B cell (primary cell): Measurements from ENCODE around the gene ATP23. TPM values are rescaled to one million over a fixed set of nuclear protein-coding genes. Genes with fewer than 3 reads are reported as not detected.

ENCODE experiments used
- ATAC-seq: fragments of 200-7000 bp; cut with Tn5 transposase; one replicate; pipeline ENCODE4 v1.10.0; 2021; ENCODE audit warnings: low read depth, mild to moderate bottlenecking, moderate number of reproducible peaks, moderate library complexity
- CTCF ChIA-PET: fragments of 350-600 bp; sonication (Branson Sonifier 250); formaldehyde crosslinking; loops from one replicate; lab custom pipeline; 2021; ENCODE audit warnings: antibody characterized with exemption, inconsistent platforms; lab: Charles Lee
- POLR2A ChIA-PET: fragments of 350-600 bp; sonication (Branson Sonifier 250); formaldehyde crosslinking; loops from one replicate; lab custom pipeline; 2021; ENCODE audit warnings: antibody characterized with exemption; lab: Charles Lee
- DNase-seq: peaks from one replicate; pipeline ENCODE4 v3.0.0; 2013
- H2AFZ ChIP-seq: 2 replicates; pipeline ENCODE4 v1.6.1; 2012; ENCODE audit warnings: mild to moderate bottlenecking, low read depth, low read length; ENCODE audit not compliant: insufficient read depth, poor library complexity, severe bottlenecking
- H3K27ac ChIP-seq, 2 donors: 1 replicate in 1 of 2; 2 replicates in 1 of 2; pipeline ENCODE4 v1.5.1; 2012 to 2013; ENCODE audit warnings: low read length in 2 of 2, mild to moderate bottlenecking in 2 of 2, moderate library complexity in 1 of 2
- H3K27me3 ChIP-seq, 4 experiments: fragments of 200-600 bp in 1 of 4; sonication (generic) in 1 of 4; replicated peaks in 1 of 4; 1 replicate in 2 of 4; 2 replicates in 2 of 4; pipeline versions ENCODE4 v1.6.1 to v1.7.0; 2013 to 2016; ENCODE audit warnings: low read length in 3 of 4, mild to moderate bottlenecking in 2 of 4, mixed read lengths in 1 of 4, moderate library complexity in 1 of 4; ENCODE audit not compliant: insufficient read depth in 4 of 4, control insufficient read depth in 3 of 4; ENCODE audit errors: control extremely low read depth in 1 of 4
- H3K36me3 ChIP-seq, 2 experiments: replicated peaks in 1 of 2; 1 replicate in 1 of 2; 2 replicates in 1 of 2; pipeline versions ENCODE4 v1.6.1 to v1.7.1; 2013; ENCODE audit warnings: low read length in 1 of 2; ENCODE audit not compliant: insufficient read depth in 2 of 2, control insufficient read depth in 1 of 2; ENCODE audit errors: control extremely low read depth in 1 of 2, extremely low read depth in 1 of 2
- H3K4me1 ChIP-seq, 2 donors: fragments of 200-600 bp in 1 of 2; sonication (generic) in 1 of 2; 1 replicate in 1 of 2; 2 replicates in 1 of 2; pipeline versions ENCODE4 v1.5.1 to v1.6.1; 2013 to 2017; ENCODE audit warnings: low read length in 2 of 2; ENCODE audit not compliant: control insufficient read depth in 2 of 2, insufficient read depth in 2 of 2
- H3K4me2 ChIP-seq: replicated peaks from 2 replicates; pipeline ENCODE3; 2012; ENCODE audit warnings: mild to moderate bottlenecking, low read depth, low read length; ENCODE audit not compliant: poor library complexity, severe bottlenecking
- H3K4me3 ChIP-seq, 5 experiments: fragments of 200-600 bp in 1 of 5; sonication (generic) in 1 of 5; 1 replicate in 3 of 5; 2 replicates in 2 of 5; pipeline versions ENCODE4 v1.5.1 to v1.7.0; 2011 to 2016; ENCODE audit warnings: low read length in 4 of 5, mild to moderate bottlenecking in 4 of 5, low read depth in 2 of 5, control low read depth in 1 of 5, moderate library complexity in 1 of 5; ENCODE audit not compliant: insufficient read depth in 1 of 5; ENCODE audit errors: control extremely low read depth in 1 of 5, extremely low read depth in 1 of 5
- H3K79me2 ChIP-seq: fragments of 200-600 bp; sonication (generic); one replicate; pipeline ENCODE4 v1.6.0; 2016; ENCODE audit warnings: low read length; ENCODE audit not compliant: control insufficient read depth, insufficient read depth
- H3K9ac ChIP-seq: fragments of 200-600 bp; sonication (generic); 2 replicates; pipeline ENCODE4 v1.6.1; 2017; ENCODE audit warnings: mild to moderate bottlenecking, low read length, moderate library complexity
- H3K9me3 ChIP-seq, 3 donors: one replicate each; pipeline versions ENCODE4 v1.6.1 to v1.7.1; 2013; ENCODE audit warnings: low read length in 2 of 3; ENCODE audit not compliant: control insufficient read depth in 2 of 3, insufficient read depth in 1 of 3; ENCODE audit errors: control extremely low read depth in 1 of 3
- H4K20me1 ChIP-seq: 2 replicates; pipeline ENCODE4 v1.6.0; 2012; ENCODE audit warnings: mild to moderate bottlenecking, low read length; ENCODE audit not compliant: insufficient read depth, control insufficient read depth, poor library complexity, severe bottlenecking
- H3K27ac Mint-ChIP-seq: one replicate; pipeline ENCODE4 v1.8.0; 2021; ENCODE audit warnings: mixed read lengths
- H3K27me3 Mint-ChIP-seq: one replicate; pipeline ENCODE4 v1.8.0; 2021; ENCODE audit warnings: mixed read lengths
- H3K4me1 Mint-ChIP-seq: one replicate; pipeline ENCODE4 v1.8.0; 2021; ENCODE audit warnings: mixed read lengths
- H3K4me3 Mint-ChIP-seq: one replicate; pipeline ENCODE4 v1.8.0; 2021; ENCODE audit warnings: mixed read lengths
- H3K9me3 Mint-ChIP-seq: one replicate; pipeline ENCODE4 v1.8.0; 2022; ENCODE audit warnings: mixed read lengths; ENCODE audit not compliant: insufficient read depth
- CTCF ChIP-seq: fragments of 200-600 bp; IDR thresholded peaks from one replicate; pipeline ENCODE4 v1.8.0; 2022; ENCODE audit warnings: antibody characterized with exemption, mild to moderate bottlenecking
- EZH2 ChIP-seq: IDR thresholded peaks from 2 replicates; pipeline ENCODE4 v1.6.1; 2012; ENCODE audit warnings: borderline replicate concordance, low read depth, mild to moderate bottlenecking, moderate library complexity, low read length; ENCODE audit not compliant: insufficient read depth, poor library complexity, severe bottlenecking
- WGBS: methylation state at CpG from one replicate; pipeline ENCODE4 v1.1.5; 2013; ENCODE audit warnings: missing lambda C conversion rate; ENCODE audit not compliant: insufficient coverage; 5-methylcytosine and 5-hydroxymethylcytosine counted together
- intact Hi-C: fragments of 100-400 bp; cut with micrococcal nuclease; formaldehyde crosslinking; loops from one replicate; pipeline ENCODE4 v1.10.0; 2022
- polyA plus RNA-seq: library from polyadenylated mRNA; depleted of rRNA; stranded (reverse); fragments of >200 nt; gene quantifications from 2 replicates; pipeline ENCODE4 v1.2.3, GENCODE V29; 2012
- total RNA-seq, 2 donors: library from RNA; stranded (reverse); fragments of 120-200 nt in 1 of 2; gene quantifications; 1 replicate in 1 of 2; 2 replicates in 1 of 2; pipeline versions ENCODE4 v1.2.3 to v1.2.4, GENCODE V29; 2013 to 2022

Gene ATP23
- total and polyA plus RNA-seq, 2 donors (not counting 1 experiment from before 2014, with no cell fraction given), result 6.2 to 16.3 TPM

GRCh38 chr12:57966536-57966935 lies 25.2 kb downstream of the ATP23 start:
- no peaks in the 10 kb centered on the region for H3K36me3 ChIP-seq
- Mint-ChIP-seq H3K27me3 (no peaks in the 10 kb centered on the region), H3K27ac (no peak overlapping the region), H3K4me1 (no peaks in the 10 kb centered on the region), H3K4me3 (no peak overlapping the region), H3K9me3 (peaks cover 18% of the 10 kb centered on the region)
- ATAC-seq (no peak), DNase-seq (no peak)
- POLR2A ChIA-PET, result no interaction called here
- peaks cover 1 to 18% (median 5%) of the 10 kb centered on the region in 3 donors for H3K9me3 ChIP-seq
- no peaks in the 10 kb centered on the region for H3K4me1 ChIP-seq
- no peak overlapping the region for H3K9ac ChIP-seq
- CTCF ChIA-PET, result no interaction called here
- no peaks in the 10 kb centered on the region for H3K27me3 ChIP-seq
- no peak overlapping the region for H3K27ac ChIP-seq
- H3K4me3 ChIP-seq, result no peak overlapping the region
- no peaks in the 10 kb centered on the region for H3K79me2 ChIP-seq
- intact Hi-C loops, result no loop called here
- no peak overlapping the region for H3K4me2 ChIP-seq
- H2AFZ ChIP-seq, result no peak overlapping the region
- H4K20me1 ChIP-seq, result no peaks in the 10 kb centered on the region
- TF ChIP-seq EZH2 (no peak), CTCF (no peak)

- Histone ChIP-seq H2AFZ (no peak overlapping the region), H3K27ac (no peak overlapping the region), H3K4me1 (no peaks in the 10 kb centered on the region), H3K4me3 (no peak overlapping the region), H3K79me2 (no peaks in the 10 kb centered on the region), H3K9ac (no peak overlapping the region), H4K20me1 (no peaks in the 10 kb centered on the region), H3K27me3 (no peaks in the 10 kb centered on the region), H3K9me3 (no peaks in the 10 kb centered on the region), H3K36me3 (no peaks in the 10 kb centered on the region), H3K4me2 (no peak overlapping the region)
- Mint-ChIP-seq H3K27me3 (peaks cover 17% of the 10 kb centered on the region), H3K9me3 (no peaks in the 10 kb centered on the region), H3K4me3 (no peak overlapping the region), H3K27ac (no peak overlapping the region), H3K4me1 (no peaks in the 10 kb centered on the region)
- intact Hi-C loops, result no loop called here
- TF ChIP-seq EZH2 (no peak), CTCF (peak; percentile 65)
- POLR2A ChIA-PET, result no interaction called here
- DNase-seq, result peak; percentile 30
- ATAC-seq, result no peak
- CTCF ChIA-PET, result interaction anchor here (0.5 to 1.5 kb wide), 4 partner anchors 10 to 1824 kb away, joined by 3 to 6 read pairs (median 4); no protein-coding TSS in a partner anchor
- 78% methylated on average over 3 of the region's 6 CpGs for WGBS
These were observed 41.9 kb downstream of the ATP23 start for GRCh38 chr12:57983146-57983857.
